HEK293 (cell line): Measurements from ENCODE around the gene AKAP8.

Experiments
- RBAK ChIP-seq: fragments of 450-650 bp; formaldehyde crosslinking; IDR thresholded peaks from 2 replicates; pipeline ENCODE4 v1.5.1; 2016; ENCODE audit warnings: missing biosample characterization, missing genetic modification characterization
- YY1 ChIP-seq: fragments of 450-650 bp; formaldehyde crosslinking; IDR thresholded peaks from 2 replicates; pipeline ENCODE4 v1.5.1; 2018; ENCODE audit warnings: missing biosample characterization, missing genetic modification characterization
- ZBTB11 ChIP-seq: fragments of 450-650 bp; formaldehyde crosslinking; conservative IDR thresholded peaks from 2 replicates; pipeline ENCODE4 v1.5.1; 2016; ENCODE audit warnings: low read depth, missing biosample characterization, missing genetic modification characterization
- ZBTB49 ChIP-seq: fragments of 450-650 bp; formaldehyde crosslinking; IDR thresholded peaks from 2 replicates; pipeline ENCODE4 v1.5.1; 2016; ENCODE audit warnings: missing biosample characterization, missing genetic modification characterization, low read depth
- ZNF341 ChIP-seq: fragments of 450-650 bp; formaldehyde crosslinking; IDR thresholded peaks from 2 replicates; pipeline ENCODE4; 2016; ENCODE audit warnings: low read depth, missing biosample characterization, missing genetic modification characterization
- ZNF561 ChIP-seq: fragments of 450-650 bp; IDR thresholded peaks from 2 replicates; pipeline ENCODE4 v1.5.1; 2018; ENCODE audit warnings: missing biosample characterization, missing genetic modification characterization, borderline replicate concordance
- ZNF660 ChIP-seq: fragments of 450-650 bp; IDR thresholded peaks from 2 replicates; pipeline ENCODE4 v1.5.1; 2018; ENCODE audit warnings: missing biosample characterization, mild to moderate bottlenecking, missing genetic modification characterization
- ZNF701 ChIP-seq: fragments of 450-650 bp; formaldehyde crosslinking; IDR thresholded peaks from 2 replicates; pipeline ENCODE4 v1.5.1; 2016; ENCODE audit warnings: missing biosample characterization, missing genetic modification characterization
- TF ChIP-seq, protein P1 (sequence below): fragments of 450-650 bp; formaldehyde crosslinking; IDR thresholded peaks from 2 replicates; pipeline ENCODE4 v1.5.1; 2016; ENCODE audit warnings: missing biosample characterization, missing genetic modification characterization
- TF ChIP-seq, protein P2 (sequence below): fragments of 450-650 bp; formaldehyde crosslinking; IDR thresholded peaks from 2 replicates; pipeline ENCODE4 v1.5.1; 2016; ENCODE audit warnings: missing biosample characterization, missing genetic modification characterization, low read depth
- TF ChIP-seq, protein P3 (sequence below): fragments of 450-650 bp; formaldehyde crosslinking; IDR thresholded peaks from 2 replicates; pipeline ENCODE4 v1.5.1; 2016; ENCODE audit warnings: missing biosample characterization, missing genetic modification characterization
- TF ChIP-seq, protein P4 (sequence below): fragments of 450-650 bp; formaldehyde crosslinking; IDR thresholded peaks from 2 replicates; pipeline ENCODE4 v1.5.1; 2016; ENCODE audit warnings: missing biosample characterization, missing genetic modification characterization

DNA sequence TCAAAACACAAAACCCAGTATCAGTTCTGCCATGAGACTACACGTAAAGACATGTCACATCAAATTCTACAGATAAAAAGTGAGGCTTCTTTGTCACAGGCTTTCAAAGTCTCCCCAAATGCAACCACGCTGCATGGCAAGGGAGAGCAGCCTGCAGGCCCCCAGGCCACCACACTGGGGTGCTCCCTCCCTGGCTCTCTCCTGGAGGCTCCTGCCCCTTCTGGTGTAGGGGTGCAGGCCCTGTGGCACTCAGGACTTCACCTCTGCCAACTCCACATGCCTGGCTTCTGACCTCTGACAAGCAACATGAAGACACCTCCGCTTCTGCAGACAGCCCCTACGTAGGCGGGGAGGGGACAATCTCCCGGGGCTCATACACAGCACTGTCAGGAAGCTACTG lies 14.3 kb downstream of the AKAP8 start:
- TF ChIP-seq ZNF341 (no peak), ZNF701 (no peak), RBAK (tag by site-specific recombination) (no peak), YY1 (tag by site-specific recombination) (no peak), ZBTB11 (no peak), ZNF660 (tag by site-specific recombination) (no peak), ZBTB49 (no peak), ZNF561 (tag by site-specific recombination) (no peak)
- TF ChIP-seq, protein P1, sequence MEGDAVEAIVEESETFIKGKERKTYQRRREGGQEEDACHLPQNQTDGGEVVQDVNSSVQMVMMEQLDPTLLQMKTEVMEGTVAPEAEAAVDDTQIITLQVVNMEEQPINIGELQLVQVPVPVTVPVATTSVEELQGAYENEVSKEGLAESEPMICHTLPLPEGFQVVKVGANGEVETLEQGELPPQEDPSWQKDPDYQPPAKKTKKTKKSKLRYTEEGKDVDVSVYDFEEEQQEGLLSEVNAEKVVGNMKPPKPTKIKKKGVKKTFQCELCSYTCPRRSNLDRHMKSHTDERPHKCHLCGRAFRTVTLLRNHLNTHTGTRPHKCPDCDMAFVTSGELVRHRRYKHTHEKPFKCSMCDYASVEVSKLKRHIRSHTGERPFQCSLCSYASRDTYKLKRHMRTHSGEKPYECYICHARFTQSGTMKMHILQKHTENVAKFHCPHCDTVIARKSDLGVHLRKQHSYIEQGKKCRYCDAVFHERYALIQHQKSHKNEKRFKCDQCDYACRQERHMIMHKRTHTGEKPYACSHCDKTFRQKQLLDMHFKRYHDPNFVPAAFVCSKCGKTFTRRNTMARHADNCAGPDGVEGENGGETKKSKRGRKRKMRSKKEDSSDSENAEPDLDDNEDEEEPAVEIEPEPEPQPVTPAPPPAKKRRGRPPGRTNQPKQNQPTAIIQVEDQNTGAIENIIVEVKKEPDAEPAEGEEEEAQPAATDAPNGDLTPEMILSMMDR (tag by site-specific recombination), result no peak; the same call in 1 of the 2 replicates
- TF ChIP-seq, protein P2, sequence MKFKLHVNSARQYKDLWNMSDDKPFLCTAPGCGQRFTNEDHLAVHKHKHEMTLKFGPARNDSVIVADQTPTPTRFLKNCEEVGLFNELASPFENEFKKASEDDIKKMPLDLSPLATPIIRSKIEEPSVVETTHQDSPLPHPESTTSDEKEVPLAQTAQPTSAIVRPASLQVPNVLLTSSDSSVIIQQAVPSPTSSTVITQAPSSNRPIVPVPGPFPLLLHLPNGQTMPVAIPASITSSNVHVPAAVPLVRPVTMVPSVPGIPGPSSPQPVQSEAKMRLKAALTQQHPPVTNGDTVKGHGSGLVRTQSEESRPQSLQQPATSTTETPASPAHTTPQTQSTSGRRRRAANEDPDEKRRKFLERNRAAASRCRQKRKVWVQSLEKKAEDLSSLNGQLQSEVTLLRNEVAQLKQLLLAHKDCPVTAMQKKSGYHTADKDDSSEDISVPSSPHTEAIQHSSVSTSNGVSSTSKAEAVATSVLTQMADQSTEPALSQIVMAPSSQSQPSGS (tag by site-specific recombination), result no peak
- TF ChIP-seq, protein P3, sequence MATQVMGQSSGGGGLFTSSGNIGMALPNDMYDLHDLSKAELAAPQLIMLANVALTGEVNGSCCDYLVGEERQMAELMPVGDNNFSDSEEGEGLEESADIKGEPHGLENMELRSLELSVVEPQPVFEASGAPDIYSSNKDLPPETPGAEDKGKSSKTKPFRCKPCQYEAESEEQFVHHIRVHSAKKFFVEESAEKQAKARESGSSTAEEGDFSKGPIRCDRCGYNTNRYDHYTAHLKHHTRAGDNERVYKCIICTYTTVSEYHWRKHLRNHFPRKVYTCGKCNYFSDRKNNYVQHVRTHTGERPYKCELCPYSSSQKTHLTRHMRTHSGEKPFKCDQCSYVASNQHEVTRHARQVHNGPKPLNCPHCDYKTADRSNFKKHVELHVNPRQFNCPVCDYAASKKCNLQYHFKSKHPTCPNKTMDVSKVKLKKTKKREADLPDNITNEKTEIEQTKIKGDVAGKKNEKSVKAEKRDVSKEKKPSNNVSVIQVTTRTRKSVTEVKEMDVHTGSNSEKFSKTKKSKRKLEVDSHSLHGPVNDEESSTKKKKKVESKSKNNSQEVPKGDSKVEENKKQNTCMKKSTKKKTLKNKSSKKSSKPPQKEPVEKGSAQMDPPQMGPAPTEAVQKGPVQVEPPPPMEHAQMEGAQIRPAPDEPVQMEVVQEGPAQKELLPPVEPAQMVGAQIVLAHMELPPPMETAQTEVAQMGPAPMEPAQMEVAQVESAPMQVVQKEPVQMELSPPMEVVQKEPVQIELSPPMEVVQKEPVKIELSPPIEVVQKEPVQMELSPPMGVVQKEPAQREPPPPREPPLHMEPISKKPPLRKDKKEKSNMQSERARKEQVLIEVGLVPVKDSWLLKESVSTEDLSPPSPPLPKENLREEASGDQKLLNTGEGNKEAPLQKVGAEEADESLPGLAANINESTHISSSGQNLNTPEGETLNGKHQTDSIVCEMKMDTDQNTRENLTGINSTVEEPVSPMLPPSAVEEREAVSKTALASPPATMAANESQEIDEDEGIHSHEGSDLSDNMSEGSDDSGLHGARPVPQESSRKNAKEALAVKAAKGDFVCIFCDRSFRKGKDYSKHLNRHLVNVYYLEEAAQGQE (tag by site-specific recombination), result no peak
- TF ChIP-seq, protein P4, sequence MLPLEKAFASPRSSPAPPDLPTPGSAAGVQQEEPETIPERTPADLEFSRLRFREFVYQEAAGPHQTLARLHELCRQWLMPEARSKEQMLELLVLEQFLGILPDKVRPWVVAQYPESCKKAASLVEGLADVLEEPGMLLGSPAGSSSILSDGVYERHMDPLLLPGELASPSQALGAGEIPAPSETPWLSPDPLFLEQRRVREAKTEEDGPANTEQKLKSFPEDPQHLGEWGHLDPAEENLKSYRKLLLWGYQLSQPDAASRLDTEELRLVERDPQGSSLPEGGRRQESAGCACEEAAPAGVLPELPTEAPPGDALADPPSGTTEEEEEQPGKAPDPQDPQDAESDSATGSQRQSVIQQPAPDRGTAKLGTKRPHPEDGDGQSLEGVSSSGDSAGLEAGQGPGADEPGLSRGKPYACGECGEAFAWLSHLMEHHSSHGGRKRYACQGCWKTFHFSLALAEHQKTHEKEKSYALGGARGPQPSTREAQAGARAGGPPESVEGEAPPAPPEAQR (tag by site-specific recombination), result no peak
